A673 (cell line): ENCODE results near the gene NR1H2. TPM values are rescaled to one million over a fixed set of nuclear protein-coding genes. Genes with fewer than 3 reads are reported as not detected.

Experiments used
- BruUV-seq: library from RNA; stranded (reverse); fragments of 400-500 nt; replicated peaks from 2 replicates; lab custom pipeline; 2021; lab: Mats Ljungman, UMichigan
- CTCF ChIA-PET: fragments of 300-600 bp; sonication (Branson Sonifier 250); formaldehyde crosslinking; loops from one replicate; lab custom pipeline; 2022; ENCODE audit warnings: antibody characterized with exemption; lab: Charles Lee
- POLR2A ChIA-PET: fragments of 300-600 bp; sonication (Branson Sonifier 250); formaldehyde crosslinking; loops from one replicate; lab custom pipeline; 2022; ENCODE audit warnings: antibody characterized with exemption; ENCODE audit not compliant: low non-redundant PET; lab: Charles Lee
- DNase-seq: peaks from one replicate; pipeline ENCODE4 v3.0.0-alpha.2; 2015; ENCODE audit warnings: low spot score
- H3K27ac ChIP-seq: fragments of 200-600 bp; sonication (generic); 2 replicates; pipeline ENCODE4 v1.5.1; 2016; ENCODE audit warnings: mixed run types, low read depth, mild to moderate bottlenecking, mixed read lengths, antibody characterized with exemption, low read length; ENCODE audit not compliant: poor library complexity, severe bottlenecking
- H3K27me3 ChIP-seq: fragments of 200-600 bp; sonication (generic); replicated peaks from 2 replicates; pipeline ENCODE4 v1.6.1; 2017; ENCODE audit warnings: mixed run types, low read depth, mild to moderate bottlenecking, mixed read lengths, antibody characterized with exemption, low read length; ENCODE audit not compliant: insufficient read depth, poor library complexity
- H3K36me3 ChIP-seq: fragments of 200-600 bp; sonication (generic); 2 replicates; pipeline ENCODE4 v1.6.1; 2016; ENCODE audit warnings: mixed run types, mild to moderate bottlenecking, mixed read lengths, antibody characterized with exemption, low read length; ENCODE audit not compliant: insufficient read depth, poor library complexity, severe bottlenecking
- H3K4me1 ChIP-seq: fragments of 200-600 bp; sonication (generic); 2 replicates; pipeline ENCODE4 v1.6.1; 2017; ENCODE audit warnings: mixed run types, mild to moderate bottlenecking, mixed read lengths, antibody characterized with exemption, low read length; ENCODE audit not compliant: insufficient read depth, poor library complexity, severe bottlenecking
- H3K4me3 ChIP-seq: fragments of 200-600 bp; sonication (generic); 2 replicates; pipeline ENCODE4 v1.5.1; 2016; ENCODE audit warnings: low read depth, mixed run types, mild to moderate bottlenecking, mixed read lengths, low read length; ENCODE audit not compliant: poor library complexity, severe bottlenecking
- H3K9me3 ChIP-seq: fragments of 200-600 bp; sonication (generic); 2 replicates; pipeline ENCODE4 v1.6.1; 2016; ENCODE audit warnings: mixed run types, low read depth, mild to moderate bottlenecking, mixed read lengths, antibody characterized with exemption, low read length; ENCODE audit not compliant: poor library complexity, severe bottlenecking
- EZH2 ChIP-seq: fragments of 200-600 bp; sonication (generic); IDR thresholded peaks from 2 replicates; pipeline ENCODE4 v1.6.1; 2017; ENCODE audit warnings: borderline replicate concordance, low read depth, mild to moderate bottlenecking, mixed read lengths, antibody characterized with exemption, low read length; ENCODE audit not compliant: poor library complexity, severe bottlenecking
- intact Hi-C: fragments of 100-400 bp; cut with micrococcal nuclease; formaldehyde crosslinking; loops from one replicate; pipeline ENCODE4 v1.10.0; 2022; ENCODE audit not compliant: unreplicated experiment
- total RNA-seq: library from RNA; stranded (reverse); gene quantifications from 2 replicates; pipeline ENCODE4 v1.2.3, GENCODE V29; 2021
- TF ChIP-seq, protein P1 (sequence below): fragments of 300-800, 200-600 bp; sonication (generic); conservative IDR thresholded peaks from 2 replicates; pipeline ENCODE4 v1.5.1; 2017; ENCODE audit warnings: low read depth, mild to moderate bottlenecking, antibody characterized with exemption, low read length, moderate library complexity, mixed read lengths

NR1H2 gene
- total RNA-seq, 1 experiment from 2014 or later, result 42.7 TPM

DNA sequence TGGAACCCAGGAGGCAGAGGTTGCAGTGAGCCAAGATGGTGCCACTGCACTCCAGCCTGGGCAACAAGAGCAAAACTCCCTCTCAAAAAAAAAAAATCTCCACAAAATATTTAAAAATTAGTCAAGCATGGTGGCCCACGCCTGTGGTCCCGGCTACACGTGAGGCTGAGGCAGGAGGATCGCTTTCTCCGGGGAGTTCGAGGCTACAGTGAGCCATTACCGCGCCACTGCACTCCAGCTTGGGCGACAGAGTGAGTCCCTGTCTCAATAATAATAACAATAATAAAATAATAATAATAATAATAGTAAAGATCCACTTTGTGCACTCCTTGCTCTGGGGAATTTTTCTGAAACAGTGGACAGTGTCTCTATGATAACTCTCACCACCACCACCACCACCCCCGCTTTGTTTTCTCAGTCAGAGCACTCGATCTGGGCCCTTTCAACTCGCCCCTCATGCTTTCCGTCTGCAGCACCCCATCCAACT, 19.5 kb upstream of the NR1H2 start:
- Histone ChIP-seq H3K27me3 (no peaks in the 10 kb centered on the region), H3K4me3 (peak overlapping the region; percentile 65), H3K27ac (peak overlapping the region; percentile 85), H3K36me3 (no peaks in the 10 kb centered on the region), H3K4me1 (no peaks in the 10 kb centered on the region), H3K9me3 (no peaks in the 10 kb centered on the region)
- TF ChIP-seq, protein P1, sequence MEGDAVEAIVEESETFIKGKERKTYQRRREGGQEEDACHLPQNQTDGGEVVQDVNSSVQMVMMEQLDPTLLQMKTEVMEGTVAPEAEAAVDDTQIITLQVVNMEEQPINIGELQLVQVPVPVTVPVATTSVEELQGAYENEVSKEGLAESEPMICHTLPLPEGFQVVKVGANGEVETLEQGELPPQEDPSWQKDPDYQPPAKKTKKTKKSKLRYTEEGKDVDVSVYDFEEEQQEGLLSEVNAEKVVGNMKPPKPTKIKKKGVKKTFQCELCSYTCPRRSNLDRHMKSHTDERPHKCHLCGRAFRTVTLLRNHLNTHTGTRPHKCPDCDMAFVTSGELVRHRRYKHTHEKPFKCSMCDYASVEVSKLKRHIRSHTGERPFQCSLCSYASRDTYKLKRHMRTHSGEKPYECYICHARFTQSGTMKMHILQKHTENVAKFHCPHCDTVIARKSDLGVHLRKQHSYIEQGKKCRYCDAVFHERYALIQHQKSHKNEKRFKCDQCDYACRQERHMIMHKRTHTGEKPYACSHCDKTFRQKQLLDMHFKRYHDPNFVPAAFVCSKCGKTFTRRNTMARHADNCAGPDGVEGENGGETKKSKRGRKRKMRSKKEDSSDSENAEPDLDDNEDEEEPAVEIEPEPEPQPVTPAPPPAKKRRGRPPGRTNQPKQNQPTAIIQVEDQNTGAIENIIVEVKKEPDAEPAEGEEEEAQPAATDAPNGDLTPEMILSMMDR, result no peak
- no peak for TF ChIP-seq EZH2
- ChIA-PET POLR2A (no interaction called here), CTCF (interaction anchor here (0.5 to 2.3 kb wide), 13 partner anchors 11 to 660 kb away, joined by 3 to 16 read pairs (median 4); partner anchors contain the start of genes KCNC3, NR1H2 and POLD1)
- no TSS peak for BruUV-seq
- intact Hi-C loops, result loop anchor here (2.0 to 10.0 kb wide), 3 partner anchors 104 to 568 kb away; no protein-coding TSS in a partner anchor
- no peak for DNase-seq

DNA sequence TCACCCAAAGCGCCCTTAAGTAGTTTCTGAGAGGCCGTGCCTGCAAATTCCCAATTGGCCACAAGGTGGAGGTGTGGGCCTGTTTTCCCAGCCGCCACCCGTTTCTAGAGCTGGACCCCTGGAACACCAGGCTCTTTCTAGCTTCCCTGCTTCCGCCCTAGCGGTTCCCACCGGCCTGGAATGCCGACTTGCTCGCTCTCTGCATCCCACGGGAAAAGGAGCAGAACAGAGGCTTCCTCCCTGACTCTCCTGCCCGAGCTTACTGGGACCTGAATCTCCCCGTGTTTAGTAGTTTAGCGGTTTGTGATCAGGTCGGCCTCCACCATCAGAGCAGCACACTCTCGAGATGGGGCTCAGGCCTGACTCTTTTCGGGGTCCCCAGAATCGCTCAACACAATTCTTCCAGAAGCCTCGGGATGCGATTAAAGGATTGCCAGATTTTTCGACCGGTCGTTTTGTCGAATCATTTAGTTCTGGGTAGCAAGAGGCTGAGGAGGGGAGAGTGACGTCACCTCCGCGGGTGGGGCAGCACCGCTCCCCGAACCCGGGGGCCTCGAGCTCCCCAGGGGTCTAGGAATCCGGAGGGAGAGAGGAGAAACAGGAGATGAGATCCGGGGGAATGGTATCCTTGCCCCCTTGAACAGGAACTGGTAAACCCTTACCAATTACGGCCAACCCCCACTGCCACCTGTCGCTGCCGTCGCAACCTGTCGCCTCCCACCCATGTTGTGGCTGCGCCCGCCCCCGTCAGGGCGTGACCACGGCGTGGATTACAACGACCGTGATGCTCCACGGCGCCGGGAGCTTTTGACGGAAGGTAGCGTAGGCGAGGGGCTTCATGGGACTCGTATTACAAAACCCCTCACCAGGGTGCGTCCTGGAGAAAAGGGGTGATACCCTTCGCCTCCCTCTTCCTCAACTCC, 18.8 kb upstream of the NR1H2 start:
- H3K36me3 ChIP-seq, result no peaks in the 10 kb centered on the region
- TF ChIP-seq EZH2, result no peak
- TF ChIP-seq, protein P1, result peak; percentile 87
- DNase-seq, result peak; percentile 89
- no peaks in the 10 kb centered on the region for H3K27me3 ChIP-seq
- ChIA-PET POLR2A (interaction anchor here (0.5 to 0.7 kb wide), 2 partner anchors 206 to 421 kb away, joined by 3 read pairs; no protein-coding TSS in a partner anchor), CTCF (interaction anchor here (0.5 to 2.3 kb wide), 19 partner anchors 11 to 739 kb away, joined by 3 to 16 read pairs (median 3); partner anchors contain the start of genes KCNC3, NR1H2 and POLD1)
- BruUV-seq, result TSS peak; percentile 85
- intact Hi-C loops, result loop anchor here (2.0 to 10.0 kb wide), 3 partner anchors 103 to 567 kb away; no protein-coding TSS in a partner anchor
- H3K4me3 ChIP-seq, result peak overlapping the region; percentile 65
- no peaks in the 10 kb centered on the region for H3K9me3 ChIP-seq
- no peaks in the 10 kb centered on the region for H3K4me1 ChIP-seq
- peak overlapping the region; percentile 85 for H3K27ac ChIP-seq

DNA sequence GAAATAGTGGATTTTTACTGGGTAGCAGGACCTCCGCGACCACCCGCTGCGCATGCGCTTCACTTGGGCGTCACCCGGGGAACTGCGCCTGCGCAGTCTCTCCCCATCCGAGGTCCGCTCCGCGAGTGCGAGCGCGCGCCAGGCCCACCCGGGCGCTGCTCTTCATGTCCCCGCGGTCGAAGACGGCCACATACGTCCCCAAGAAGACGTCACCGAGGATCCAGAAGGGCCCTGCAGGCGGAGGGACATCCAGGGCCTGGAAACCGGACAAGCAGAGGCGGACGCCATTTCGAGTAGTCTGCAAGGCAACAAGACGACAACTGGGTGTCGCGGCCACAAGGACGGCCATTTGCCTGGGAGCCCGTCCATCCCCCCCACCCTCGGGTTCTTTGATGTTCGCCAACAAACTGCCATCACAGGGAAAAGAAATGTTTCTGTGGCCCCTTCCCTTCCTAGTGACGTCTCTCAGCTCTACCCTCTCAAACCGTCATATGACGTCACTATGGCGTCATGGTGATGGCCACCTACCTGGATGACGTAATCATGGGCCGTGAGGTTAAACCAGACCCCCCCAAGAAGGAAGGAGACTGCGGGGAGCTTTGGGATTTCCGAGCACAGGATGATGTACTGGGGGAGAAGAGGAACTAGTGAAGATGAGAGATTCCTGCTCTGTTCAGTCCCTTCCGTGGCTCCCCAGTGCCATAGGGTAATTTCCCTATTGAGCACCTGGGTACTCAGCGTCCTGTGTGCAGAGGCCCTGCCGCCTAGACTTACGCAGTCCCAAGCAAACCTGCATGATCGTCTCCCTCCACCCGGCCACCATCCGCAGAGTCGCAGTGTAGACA, 17.6 kb upstream of the NR1H2 start:
- Histone ChIP-seq H3K36me3 (no peaks in the 10 kb centered on the region), H3K4me3 (peak overlapping the region; percentile 65), H3K27ac (peak overlapping the region; percentile 85), H3K9me3 (no peaks in the 10 kb centered on the region), H3K4me1 (no peaks in the 10 kb centered on the region), H3K27me3 (no peaks in the 10 kb centered on the region)
- CTCF ChIA-PET, result interaction anchor here (2.3 kb wide), 1 partner anchor 9 kb away, joined by 15 read pairs; no protein-coding TSS in a partner anchor
- BruUV-seq, result TSS peak; percentile 62
- TF ChIP-seq, protein P1, result no peak
- no peak for TF ChIP-seq EZH2
- intact Hi-C loops, result loop anchor here (5.0 to 10.0 kb wide), 2 partner anchors 424 to 566 kb away; no protein-coding TSS in a partner anchor
- peak; percentile 90 for DNase-seq
- POLR2A ChIA-PET, result no interaction called here
